ENCODE data around the gene UCP2.

The UCP2 gene

DNA sequence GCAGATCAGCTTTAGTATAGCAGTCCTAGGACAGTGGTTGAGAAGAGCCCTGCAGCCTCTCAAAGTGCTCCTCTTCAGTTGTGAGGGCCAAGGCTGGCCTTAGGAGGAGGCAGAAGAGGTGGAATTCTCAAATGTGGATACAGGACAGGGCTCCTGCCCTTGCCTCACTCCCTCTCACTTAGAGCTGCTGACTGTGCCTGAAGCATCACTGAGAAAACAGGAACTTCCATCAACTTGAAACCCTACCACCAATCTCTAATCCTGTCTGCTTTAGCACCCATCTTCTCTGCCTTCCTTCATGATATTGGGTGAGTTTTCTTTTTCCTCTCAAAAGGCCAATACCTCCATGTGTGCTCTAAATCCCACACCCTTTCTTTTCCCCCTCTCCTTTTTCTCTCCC, 40.6 kb upstream of the UCP2 start:
- H3K4me1 ChIP-seq (ENCODE audit: low read depth, poor library complexity, severe bottlenecking): no peaks in the 10 kb centered on the region
- H3K27ac ChIP-seq: no peak overlapping the region
- H3K27me3 ChIP-seq (ENCODE audit: insufficient read depth, low read depth): no peaks in the 10 kb centered on the region
- no peak overlapping the region for H2AFZ ChIP-seq (ENCODE audit: low read depth)
- no peak overlapping the region for H3K4me2 ChIP-seq
- H3K4me3 ChIP-seq (IDR thresholded peaks at IDR 0.05; ENCODE audit: insufficient read depth, low read depth, low read length): no peak overlapping the region
- no peaks in the 10 kb centered on the region for H3K79me2 ChIP-seq (ENCODE audit: insufficient read depth, low read depth)
- H3K9ac ChIP-seq: no peak overlapping the region
- H4K20me1 ChIP-seq (ENCODE audit: insufficient read depth): no peaks in the 10 kb centered on the region
- H3K36me3 ChIP-seq (ENCODE audit: insufficient read depth): no peaks in the 10 kb centered on the region
- TF ChIP-seq, protein P1, sequence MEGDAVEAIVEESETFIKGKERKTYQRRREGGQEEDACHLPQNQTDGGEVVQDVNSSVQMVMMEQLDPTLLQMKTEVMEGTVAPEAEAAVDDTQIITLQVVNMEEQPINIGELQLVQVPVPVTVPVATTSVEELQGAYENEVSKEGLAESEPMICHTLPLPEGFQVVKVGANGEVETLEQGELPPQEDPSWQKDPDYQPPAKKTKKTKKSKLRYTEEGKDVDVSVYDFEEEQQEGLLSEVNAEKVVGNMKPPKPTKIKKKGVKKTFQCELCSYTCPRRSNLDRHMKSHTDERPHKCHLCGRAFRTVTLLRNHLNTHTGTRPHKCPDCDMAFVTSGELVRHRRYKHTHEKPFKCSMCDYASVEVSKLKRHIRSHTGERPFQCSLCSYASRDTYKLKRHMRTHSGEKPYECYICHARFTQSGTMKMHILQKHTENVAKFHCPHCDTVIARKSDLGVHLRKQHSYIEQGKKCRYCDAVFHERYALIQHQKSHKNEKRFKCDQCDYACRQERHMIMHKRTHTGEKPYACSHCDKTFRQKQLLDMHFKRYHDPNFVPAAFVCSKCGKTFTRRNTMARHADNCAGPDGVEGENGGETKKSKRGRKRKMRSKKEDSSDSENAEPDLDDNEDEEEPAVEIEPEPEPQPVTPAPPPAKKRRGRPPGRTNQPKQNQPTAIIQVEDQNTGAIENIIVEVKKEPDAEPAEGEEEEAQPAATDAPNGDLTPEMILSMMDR (conservative IDR thresholded peaks at IDR 0.05; ENCODE audit: low read depth, low read length): no peak

DNA sequence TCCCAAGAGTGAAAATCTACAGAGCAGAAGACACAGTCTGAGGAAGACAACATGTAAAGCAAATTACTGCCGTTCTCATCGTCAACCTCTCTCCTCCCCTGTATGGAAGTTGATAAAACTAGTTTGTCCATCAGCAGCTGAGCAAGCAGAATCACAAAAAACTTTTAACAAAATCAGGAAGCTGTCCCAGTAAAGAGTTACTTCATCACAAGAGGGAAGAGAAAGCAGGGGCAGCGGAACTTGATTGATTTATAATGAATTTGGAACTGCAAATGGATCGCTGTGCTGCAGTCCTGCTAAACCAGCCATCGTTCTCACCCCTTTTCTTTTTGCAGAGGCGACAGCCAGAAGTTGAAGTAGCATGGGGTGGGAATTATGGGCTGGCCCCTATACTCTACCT, 39.9 kb upstream of the UCP2 start:
- no peak overlapping the region for H2AFZ ChIP-seq (ENCODE audit: low read depth)
- no peaks in the 10 kb centered on the region for H3K27me3 ChIP-seq (ENCODE audit: insufficient read depth, low read depth)
- no peak overlapping the region for H3K4me3 ChIP-seq (IDR thresholded peaks at IDR 0.05; ENCODE audit: insufficient read depth, low read depth, low read length)
- no peak overlapping the region for H3K4me2 ChIP-seq
- no peaks in the 10 kb centered on the region for H3K4me1 ChIP-seq (ENCODE audit: low read depth, poor library complexity, severe bottlenecking)
- H4K20me1 ChIP-seq (ENCODE audit: insufficient read depth): no peaks in the 10 kb centered on the region
- no peaks in the 10 kb centered on the region for H3K79me2 ChIP-seq (ENCODE audit: insufficient read depth, low read depth)
- no peak overlapping the region for H3K27ac ChIP-seq
- no peaks in the 10 kb centered on the region for H3K36me3 ChIP-seq (ENCODE audit: insufficient read depth)
- TF ChIP-seq, protein P1 (conservative IDR thresholded peaks at IDR 0.05; ENCODE audit: low read depth, low read length): no peak
- H3K9ac ChIP-seq: no peak overlapping the region

DNA sequence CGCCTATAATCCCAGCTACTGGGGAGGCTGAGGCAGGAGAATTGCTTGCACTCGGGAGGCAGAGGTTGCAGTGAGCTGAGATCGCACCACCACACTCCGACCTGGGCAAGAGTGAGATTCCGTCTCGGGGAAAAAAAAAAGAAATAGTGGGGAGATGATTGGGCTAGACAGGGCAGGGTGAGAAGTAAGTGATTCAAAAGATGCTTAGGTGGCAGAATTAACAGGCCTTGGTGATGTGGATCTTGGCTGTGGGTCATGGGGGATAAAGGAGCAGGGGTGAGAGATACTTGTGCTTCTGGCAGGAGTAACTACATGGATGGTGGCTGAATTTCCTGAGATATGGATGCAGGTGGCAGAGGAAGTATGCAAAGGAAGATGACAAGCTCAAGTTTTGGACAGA, 39.4 kb upstream of the UCP2 start:
- H4K20me1 ChIP-seq (ENCODE audit: insufficient read depth): no peaks in the 10 kb centered on the region
- no peaks in the 10 kb centered on the region for H3K4me1 ChIP-seq (ENCODE audit: low read depth, poor library complexity, severe bottlenecking)
- no peak overlapping the region for H3K27ac ChIP-seq
- no peaks in the 10 kb centered on the region for H3K79me2 ChIP-seq (ENCODE audit: insufficient read depth, low read depth)
- H3K4me2 ChIP-seq: no peak overlapping the region
- TF ChIP-seq, protein P1 (conservative IDR thresholded peaks at IDR 0.05; ENCODE audit: low read depth, low read length): no peak
- no peaks in the 10 kb centered on the region for H3K36me3 ChIP-seq (ENCODE audit: insufficient read depth)
- H2AFZ ChIP-seq (ENCODE audit: low read depth): no peak overlapping the region
- H3K4me3 ChIP-seq (IDR thresholded peaks at IDR 0.05; ENCODE audit: insufficient read depth, low read depth, low read length): no peak overlapping the region
- H3K9ac ChIP-seq: no peak overlapping the region
- H3K27me3 ChIP-seq (ENCODE audit: insufficient read depth, low read depth): no peaks in the 10 kb centered on the region

DNA sequence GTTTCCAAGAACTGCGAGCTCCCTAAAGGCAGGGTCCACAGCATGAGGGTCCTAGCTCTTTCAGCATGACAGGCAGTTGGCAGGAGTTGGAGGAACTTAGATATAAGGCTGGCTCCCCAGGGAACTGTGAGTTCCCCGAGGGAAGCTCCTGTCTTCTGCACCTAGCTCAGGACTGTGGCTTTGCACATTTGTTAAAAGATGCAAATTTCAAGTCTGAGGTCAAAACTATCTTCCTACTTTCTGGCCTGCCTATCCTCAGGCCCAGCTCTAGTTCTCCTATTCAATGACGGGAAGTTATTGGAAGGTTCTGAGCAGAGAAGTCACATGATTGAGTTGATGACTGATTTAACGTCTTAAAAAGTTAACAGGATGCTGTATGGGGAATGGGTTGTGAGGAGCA, 37.9 kb upstream of the UCP2 start:
- no peak overlapping the region for H2AFZ ChIP-seq (ENCODE audit: low read depth)
- no peak overlapping the region for H3K4me2 ChIP-seq
- H4K20me1 ChIP-seq (ENCODE audit: insufficient read depth): no peaks in the 10 kb centered on the region
- no peaks in the 10 kb centered on the region for H3K4me1 ChIP-seq (ENCODE audit: low read depth, poor library complexity, severe bottlenecking)
- TF ChIP-seq, protein P1 (conservative IDR thresholded peaks at IDR 0.05; ENCODE audit: low read depth, low read length): no peak
- no peak overlapping the region for H3K4me3 ChIP-seq (IDR thresholded peaks at IDR 0.05; ENCODE audit: insufficient read depth, low read depth, low read length)
- H3K9ac ChIP-seq: no peak overlapping the region
- H3K27ac ChIP-seq: no peak overlapping the region
- H3K27me3 ChIP-seq (ENCODE audit: insufficient read depth, low read depth): no peaks in the 10 kb centered on the region
- no peaks in the 10 kb centered on the region for H3K36me3 ChIP-seq (ENCODE audit: insufficient read depth)
- no peaks in the 10 kb centered on the region for H3K79me2 ChIP-seq (ENCODE audit: insufficient read depth, low read depth)

DNA sequence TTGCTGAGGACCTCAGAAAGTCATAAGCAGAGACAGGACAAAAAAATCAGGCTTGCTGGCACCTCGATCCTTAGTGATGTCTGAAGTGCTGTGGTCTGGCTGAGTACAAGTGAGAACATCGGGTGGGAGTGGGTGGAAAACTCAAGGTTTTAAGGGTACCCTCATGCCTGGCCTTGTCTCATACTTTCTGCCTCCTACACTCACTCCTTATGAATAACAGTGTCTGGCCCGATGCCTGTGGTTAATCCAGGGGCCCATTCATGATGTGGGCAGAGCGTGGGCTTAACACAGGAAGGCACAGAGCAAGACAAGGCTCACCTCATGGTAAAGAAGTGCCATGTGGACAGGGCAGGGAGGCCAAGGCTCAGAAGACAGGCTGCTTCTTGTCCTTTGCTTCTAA, 37.2 kb upstream of the UCP2 start:
- Histone ChIP-seq H3K4me1 (ENCODE audit: low read depth, poor library complexity, severe bottlenecking) (peaks cover 4% of the 10 kb centered on the region), H3K36me3 (ENCODE audit: insufficient read depth) (no peaks in the 10 kb centered on the region), H3K27me3 (ENCODE audit: insufficient read depth, low read depth) (no peaks in the 10 kb centered on the region), H4K20me1 (ENCODE audit: insufficient read depth) (no peaks in the 10 kb centered on the region), H3K4me2 (no peak overlapping the region), H3K9ac (no peak overlapping the region), H3K4me3 (IDR thresholded peaks at IDR 0.05; ENCODE audit: insufficient read depth, low read depth, low read length) (no peak overlapping the region), H3K27ac (no peak overlapping the region), H3K79me2 (ENCODE audit: insufficient read depth, low read depth) (no peaks in the 10 kb centered on the region), H2AFZ (ENCODE audit: low read depth) (no peak overlapping the region)
- TF ChIP-seq, protein P1 (conservative IDR thresholded peaks at IDR 0.05; ENCODE audit: low read depth, low read length): no peak
